ENCODE measurements around the gene IRF3. TPM values are rescaled to one million over a fixed set of nuclear protein-coding genes. Genes with fewer than 3 reads are reported as not detected.

IRF3 gene
- total RNA-seq, 4 donors from 2014 or later, result 38.8 to 61.7 (median 56.7) TPM

- TF ChIP-seq EP300 (IDR thresholded peaks at IDR 0.05) (no peak), CTCF (IDR thresholded peaks at IDR 0.05) (no peak), POLR2AphosphoS5 (IDR thresholded peaks at IDR 0.05) (no peak), POLR2A (IDR thresholded peaks at IDR 0.05; ENCODE audit: low read depth) (no peak)
- intact Hi-C loops (cut with DNase I), result no loop called here
Measured at GRCh38 chr19:49656456-49657109, 9.1 kb downstream of the IRF3 start.

GRCh38 chr19:49655570-49656455 is 9.8 kb downstream of the IRF3 start:
- TF ChIP-seq EP300 (IDR thresholded peaks at IDR 0.05) (no peak), POLR2AphosphoS5 (IDR thresholded peaks at IDR 0.05) (no peak), CTCF (IDR thresholded peaks at IDR 0.05) (no peak), POLR2A (IDR thresholded peaks at IDR 0.05; ENCODE audit: low read depth) (no peak)
- no peak for DNase-seq (ENCODE audit: extremely low spot score)
- WGBS, result 90% methylated on average over 11 of the region's 23 CpGs
- Histone ChIP-seq H3K4me3 (no peak overlapping the region), H3K4me1 (no peaks in the 10 kb centered on the region), H3K36me3 (peaks cover 84 to 98% (median 96%) of the 10 kb centered on the region in 4 donors), H3K9me3 (no peaks in the 10 kb centered on the region), H3K27ac (replicated peaks in 1 of 4) (no peak overlapping the region), H3K27me3 (no peaks in the 10 kb centered on the region)
- intact Hi-C loops (cut with DNase I), result no loop called here

More at GRCh38 chr19:49656456-49657109, 9.1 kb downstream of the IRF3 start:
- DNase-seq (ENCODE audit: extremely low spot score), result no peak
- no peaks in the 10 kb centered on the region for H3K4me1 ChIP-seq
- no peak overlapping the region for H3K27ac ChIP-seq (replicated peaks in 1 of 4)
- H3K27me3 ChIP-seq, result no peaks in the 10 kb centered on the region
- WGBS, result 89% methylated on average over 10 of the region's 17 CpGs
- H3K9me3 ChIP-seq, result no peaks in the 10 kb centered on the region
- peaks cover 81 to 98% (median 96%) of the 10 kb centered on the region in 4 donors for H3K36me3 ChIP-seq
- no peak overlapping the region for H3K4me3 ChIP-seq

GRCh38 chr19:49654581-49654980 is 11.1 kb downstream of the IRF3 start:
- TF ChIP-seq POLR2AphosphoS5 (IDR thresholded peaks at IDR 0.05), result no peak
- no peak for TF ChIP-seq CTCF (IDR thresholded peaks at IDR 0.05)
- no peak for TF ChIP-seq EP300 (IDR thresholded peaks at IDR 0.05)
- no peak for TF ChIP-seq POLR2A (IDR thresholded peaks at IDR 0.05; ENCODE audit: low read depth)
- 81% methylated on average over 7 of the region's 10 CpGs for WGBS
- Histone ChIP-seq H3K4me3 (no peak overlapping the region), H3K9me3 (no peaks in the 10 kb centered on the region), H3K36me3 (peaks cover 81 to 99% (median 96%) of the 10 kb centered on the region in 4 donors), H3K27ac (replicated peaks in 1 of 4) (no peak overlapping the region), H3K4me1 (no peaks in the 10 kb centered on the region), H3K27me3 (no peaks in the 10 kb centered on the region)
- intact Hi-C loops (cut with DNase I), result no loop called here
- no peak for DNase-seq (ENCODE audit: extremely low spot score)

GRCh38 chr19:49653466-49653806 is 12.2 kb downstream of the IRF3 start:
- no peak for TF ChIP-seq CTCF (IDR thresholded peaks at IDR 0.05)
- TF ChIP-seq POLR2A (IDR thresholded peaks at IDR 0.05; ENCODE audit: low read depth), result no peak
- no peak for TF ChIP-seq POLR2AphosphoS5 (IDR thresholded peaks at IDR 0.05)
- no peak for TF ChIP-seq EP300 (IDR thresholded peaks at IDR 0.05)
- Histone ChIP-seq H3K4me1 (no peaks in the 10 kb centered on the region), H3K27ac (replicated peaks in 1 of 4) (no peak overlapping the region), H3K9me3 (no peaks in the 10 kb centered on the region), H3K4me3 (no peak overlapping the region), H3K36me3 (peaks cover 71 to 97% (median 93%) of the 10 kb centered on the region in 4 donors), H3K27me3 (no peaks in the 10 kb centered on the region)
- WGBS, result 75% methylated on average over 2 of the region's 13 CpGs
- intact Hi-C loops (cut with DNase I), result no loop called here
- no peak for DNase-seq (ENCODE audit: extremely low spot score)

Measured in esophagus muscularis mucosa (tissue), 4 donors.